Mononuclear cell (primary cell): ENCODE results near the gene THBS2. TPM values are rescaled to one million over a fixed set of nuclear protein-coding genes. Genes with fewer than 3 reads are reported as not detected.
"Not testable (repeated sequence)": the region's sequence is repeated elsewhere in the genome, so short reads cannot be mapped to it uniquely, and the experiment has no call there.

Experiments
- H3K27me3 ChIP-seq: 2 replicates; pipeline ENCODE4 v1.6.0; 2011; ENCODE audit warnings: low read length, control low read depth; ENCODE audit not compliant: insufficient read depth
- H3K4me1 ChIP-seq: 2 replicates; pipeline ENCODE4 v1.5.1; 2011; ENCODE audit warnings: mild to moderate bottlenecking, low read length, control low read depth; ENCODE audit not compliant: insufficient read depth
- H3K4me3 ChIP-seq: 2 replicates; pipeline ENCODE4 v1.5.1; 2011; ENCODE audit warnings: mild to moderate bottlenecking, low read length, moderate library complexity
- H3K9me3 ChIP-seq: 2 replicates; pipeline ENCODE4 v1.5.1; 2011; ENCODE audit warnings: low read depth, mild to moderate bottlenecking, control low read depth, low read length
- total RNA-seq: library from RNA; depleted of rRNA; stranded (reverse); fragments of >200 nt; gene quantifications from one replicate; pipeline ENCODE4 v1.2.3, GENCODE V29; 2012

THBS2 gene
- under 0.01 TPM for total RNA-seq

DNA sequence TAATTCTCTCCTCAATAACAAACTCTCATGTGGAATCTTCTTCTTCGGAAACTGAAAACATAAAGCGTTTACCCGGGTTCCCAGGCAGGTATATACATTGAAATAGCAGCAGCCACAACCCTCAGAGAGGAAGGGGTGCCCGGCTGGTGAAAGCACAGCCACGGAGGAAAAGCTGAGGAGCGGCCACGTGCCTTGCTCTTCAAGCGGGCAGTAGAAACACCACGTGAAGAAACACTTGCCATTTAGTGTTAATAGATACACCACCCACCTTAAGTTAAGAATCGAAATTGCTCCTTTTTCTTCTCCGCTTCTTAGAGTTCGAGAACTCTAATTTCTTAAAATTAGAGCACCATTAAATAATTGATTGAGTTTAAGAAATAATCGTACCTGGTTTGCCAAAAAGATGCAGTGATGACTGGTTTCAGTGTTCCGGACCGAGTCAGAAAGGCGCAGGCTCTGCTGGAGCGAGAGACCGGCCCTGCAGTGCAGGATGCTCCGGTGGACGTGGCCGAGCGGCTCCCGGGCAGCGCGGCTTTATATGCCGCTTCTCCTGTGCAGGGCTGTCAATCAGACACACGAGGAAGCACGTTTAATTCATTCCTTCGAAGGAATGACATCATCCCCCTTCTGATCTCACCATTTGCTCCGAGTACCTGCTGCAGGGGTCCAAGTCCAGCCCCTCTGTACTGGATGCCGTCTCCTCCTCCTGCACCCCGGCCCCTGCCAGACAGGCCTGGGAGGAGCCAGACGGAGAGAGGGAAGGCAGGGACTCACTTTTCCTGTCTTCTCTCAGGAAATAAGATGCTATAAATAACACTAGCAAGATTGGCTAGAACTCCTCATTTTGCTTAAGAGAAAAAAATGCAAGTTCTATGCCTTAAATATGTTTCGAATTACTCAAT, at the start of gene THBS2:
THBS2 (minus strand) TSS at position 510 of the 902 bp plus-strand sequence. CDS start 3,062 bp downstream, outside the sequence.
- Histone ChIP-seq H3K9me3 (no peaks in the 10 kb centered on the region), H3K27me3 (peaks cover 46% of the 10 kb centered on the region), H3K4me1 (peaks cover 9% of the 10 kb centered on the region), H3K4me3 (no peak within 1 kb of the TSS)

GRCh38 chr6:169302716-169303115, 49.1 kb upstream of the THBS2 start:
- Histone ChIP-seq H3K4me1 (no peaks in the 10 kb centered on the region), H3K27me3 (peaks cover 7% of the 10 kb centered on the region), H3K9me3 (peaks cover 11% of the 10 kb centered on the region), H3K4me3 (no peak overlapping the region)

GRCh38 chr6:169302255-169302654, 48.6 kb upstream of the THBS2 start:
- no peaks in the 10 kb centered on the region for H3K4me1 ChIP-seq
- peaks cover 11% of the 10 kb centered on the region for H3K9me3 ChIP-seq
- no peak overlapping the region for H3K4me3 ChIP-seq
- peaks cover 7% of the 10 kb centered on the region for H3K27me3 ChIP-seq

GRCh38 chr6:169300916-169301315, 47.3 kb upstream of the THBS2 start:
- peaks cover 11% of the 10 kb centered on the region for H3K9me3 ChIP-seq
- peaks cover 7% of the 10 kb centered on the region for H3K27me3 ChIP-seq
- H3K4me3 ChIP-seq = no peak overlapping the region
- H3K4me1 ChIP-seq = no peaks in the 10 kb centered on the region

DNA sequence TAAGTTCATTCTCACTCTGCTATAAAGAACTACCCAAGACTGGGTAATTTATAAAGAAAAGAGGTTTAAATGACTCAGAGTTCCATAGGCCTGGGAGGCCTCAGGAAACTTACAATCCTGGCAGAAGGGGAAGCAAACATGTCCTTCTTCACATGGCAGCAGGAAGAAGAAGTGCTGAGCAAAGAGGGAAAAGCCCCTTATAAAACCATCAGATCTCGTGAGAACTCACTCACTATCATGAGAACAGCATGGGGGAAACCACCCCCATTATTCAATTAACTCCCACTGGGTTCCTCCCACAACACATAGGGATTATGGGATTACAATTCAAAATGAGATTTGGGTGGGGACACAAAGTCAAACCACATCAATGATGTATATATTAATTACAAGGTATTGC, 45.0 kb upstream of the THBS2 start:
- not testable (repeated sequence) for H3K4me3 ChIP-seq, H3K4me1 ChIP-seq, H3K27me3 ChIP-seq
- peaks cover 11% of the 10 kb centered on the region for H3K9me3 ChIP-seq

DNA sequence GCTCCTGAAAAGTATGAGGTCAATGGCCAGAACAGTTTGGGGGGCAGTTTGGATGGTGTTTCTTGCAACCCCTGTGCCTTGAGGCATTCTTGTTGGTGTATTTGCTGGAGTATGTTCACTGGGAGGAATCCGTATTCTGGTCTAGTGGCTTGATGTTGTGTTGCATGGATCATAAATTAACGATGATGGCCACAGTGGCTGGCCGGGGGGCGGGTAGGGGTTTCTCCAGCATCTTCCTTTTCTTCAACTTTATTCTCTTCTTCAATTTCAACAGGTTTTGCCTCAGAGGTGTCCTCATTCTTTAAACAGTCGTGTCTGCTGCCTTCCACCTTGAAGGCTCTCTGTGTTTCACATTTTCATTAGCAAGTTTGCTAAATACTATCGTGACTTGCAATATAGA, 43.0 kb upstream of the THBS2 start:
- no peak overlapping the region for H3K4me3 ChIP-seq
- H3K27me3 ChIP-seq = peaks cover 3% of the 10 kb centered on the region
- H3K9me3 ChIP-seq = peaks cover 11% of the 10 kb centered on the region
- H3K4me1 ChIP-seq = peaks cover 13% of the 10 kb centered on the region

DNA sequence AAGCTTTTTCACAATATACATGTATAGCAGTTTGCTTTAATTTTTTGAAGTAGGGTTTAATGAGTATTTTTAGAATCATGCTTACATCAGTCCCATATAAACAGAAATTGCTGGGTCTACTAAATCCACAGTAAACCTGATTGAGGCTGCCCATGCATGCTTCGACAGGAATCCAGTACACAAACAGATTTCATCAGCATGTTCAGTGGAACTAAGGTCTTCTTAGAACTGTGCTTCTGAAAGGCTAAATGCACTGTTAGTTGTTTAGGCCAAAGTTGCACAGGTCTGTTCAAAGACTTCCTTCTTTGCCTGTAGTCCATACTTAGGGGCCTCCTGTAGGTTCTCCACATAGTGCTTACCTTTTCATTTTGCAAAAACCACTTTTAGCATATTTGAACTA, 42.5 kb upstream of the THBS2 start:
- H3K27me3 ChIP-seq = peaks cover 3% of the 10 kb centered on the region
- peaks cover 11% of the 10 kb centered on the region for H3K9me3 ChIP-seq
- no peak overlapping the region for H3K4me3 ChIP-seq
- peaks cover 18% of the 10 kb centered on the region for H3K4me1 ChIP-seq

- Histone ChIP-seq H3K4me1 (peaks cover 47% of the 10 kb centered on the region), H3K4me3 (no peak overlapping the region), H3K9me3 (peaks cover 4% of the 10 kb centered on the region), H3K27me3 (no peaks in the 10 kb centered on the region)
Measured at GRCh38 chr6:169293196-169293595, 39.5 kb upstream of the THBS2 start.

DNA sequence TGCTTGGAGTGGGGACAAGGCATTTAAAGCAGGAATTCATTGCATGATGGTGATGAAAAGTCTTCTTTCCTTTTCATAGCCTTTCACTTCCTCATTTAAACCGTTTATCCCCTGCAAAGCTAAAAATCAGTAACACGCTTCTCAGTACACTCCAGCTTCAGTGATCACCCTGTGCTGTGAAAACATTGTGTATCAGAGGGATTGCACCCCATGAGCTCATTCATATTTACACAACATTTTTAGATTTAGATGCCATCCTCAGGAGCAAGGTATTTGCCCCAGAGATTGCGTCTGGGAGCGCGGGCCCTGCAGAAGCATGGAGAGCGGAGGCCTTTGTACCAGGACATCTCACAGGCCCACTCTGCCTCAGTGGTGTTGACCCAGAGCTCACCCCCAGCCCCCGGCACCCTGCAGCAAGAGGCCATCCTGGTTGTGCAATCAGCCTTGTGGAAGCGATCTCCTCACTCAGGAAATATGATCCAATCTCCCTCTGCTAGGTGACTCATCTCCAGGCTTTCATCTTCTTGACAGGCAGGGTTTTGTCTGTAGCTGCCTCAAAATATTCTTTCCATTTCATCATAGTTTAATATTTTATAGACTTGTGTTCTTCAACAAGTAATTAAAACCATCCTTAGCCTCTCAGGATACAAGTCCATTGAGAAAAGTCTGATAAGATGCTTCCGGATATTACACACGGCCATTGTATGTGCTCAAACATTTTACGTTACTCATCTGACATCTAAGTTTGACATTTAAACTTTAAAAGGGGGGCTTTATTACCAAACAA, 38.9 kb upstream of the THBS2 start:
- no peaks in the 10 kb centered on the region for H3K27me3 ChIP-seq
- no peaks in the 10 kb centered on the region for H3K9me3 ChIP-seq
- H3K4me1 ChIP-seq = peaks cover 49% of the 10 kb centered on the region
- H3K4me3 ChIP-seq = no peak overlapping the region

DNA sequence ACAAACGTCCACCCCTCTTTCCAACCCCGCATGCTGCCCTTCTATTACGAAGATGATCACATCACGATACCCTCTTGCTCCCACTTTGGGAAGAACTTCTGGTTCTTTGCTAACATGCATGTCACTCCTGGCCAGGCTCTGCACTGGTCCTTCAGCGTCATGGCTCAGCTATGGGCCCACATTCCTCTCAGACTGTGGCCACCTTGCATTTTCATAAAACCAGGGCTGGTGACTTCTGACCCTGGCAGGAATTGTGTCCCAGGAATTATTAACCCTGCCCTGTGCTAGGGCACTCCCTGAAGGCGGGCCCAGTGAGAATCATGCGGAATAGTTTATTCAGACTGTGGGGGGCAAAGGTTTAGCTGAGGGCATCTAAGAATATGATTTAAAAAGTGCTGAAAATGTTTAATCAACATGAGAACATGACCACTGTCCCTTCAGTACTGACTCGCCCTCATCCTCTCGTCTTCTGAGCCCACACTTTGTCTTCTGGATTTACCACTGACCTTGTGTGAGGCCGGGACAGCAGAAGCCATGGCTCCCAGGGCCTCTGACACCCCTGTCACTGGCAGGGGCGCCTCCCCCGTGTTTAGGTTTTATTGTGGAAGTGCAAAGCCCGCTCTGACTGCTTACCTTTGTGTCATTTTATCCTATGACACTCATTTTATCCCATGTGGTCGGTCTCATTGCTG, 38.1 kb upstream of the THBS2 start:
- H3K27me3 ChIP-seq = no peaks in the 10 kb centered on the region
- H3K4me1 ChIP-seq = peaks cover 49% of the 10 kb centered on the region
- no peaks in the 10 kb centered on the region for H3K9me3 ChIP-seq
- H3K4me3 ChIP-seq = no peak overlapping the region

GRCh38 chr6:169291148-169291547, 37.5 kb upstream of the THBS2 start:
- Histone ChIP-seq H3K4me3 (no peak overlapping the region), H3K9me3 (no peaks in the 10 kb centered on the region), H3K4me1 (peaks cover 49% of the 10 kb centered on the region), H3K27me3 (no peaks in the 10 kb centered on the region)

- no peak overlapping the region for H3K4me3 ChIP-seq
- no peaks in the 10 kb centered on the region for H3K9me3 ChIP-seq
- no peaks in the 10 kb centered on the region for H3K27me3 ChIP-seq
- H3K4me1 ChIP-seq = peaks cover 49% of the 10 kb centered on the region
Measured at GRCh38 chr6:169289619-169290339, 36.1 kb upstream of the THBS2 start.

GRCh38 chr6:169289257-169289618, 35.6 kb upstream of the THBS2 start:
- Histone ChIP-seq H3K4me3 (no peak overlapping the region), H3K9me3 (no peaks in the 10 kb centered on the region), H3K27me3 (no peaks in the 10 kb centered on the region), H3K4me1 (peaks cover 49% of the 10 kb centered on the region)

GRCh38 chr6:169288591-169288990, 34.9 kb upstream of the THBS2 start:
- no peaks in the 10 kb centered on the region for H3K9me3 ChIP-seq
- no peak overlapping the region for H3K4me3 ChIP-seq
- H3K4me1 ChIP-seq = peaks cover 49% of the 10 kb centered on the region
- H3K27me3 ChIP-seq = no peaks in the 10 kb centered on the region
